Endothelial cell of umbilical vein (primary cell): Measurements from ENCODE around the gene CTSD. TPM values are rescaled to one million over a fixed set of nuclear protein-coding genes. Genes with fewer than 3 reads are reported as not detected.

Experiments
- BruUV-seq: library from RNA; stranded (reverse); fragments of 400-500 nt; replicated peaks from 2 replicates; lab custom pipeline; 2021; lab: Mats Ljungman, UMichigan
- CTCF ChIA-PET: fragments of 300-600, 350-600 bp; sonication (Branson Sonifier 250); formaldehyde crosslinking; loops from one replicate; lab custom pipeline; 2021; ENCODE audit warnings: antibody characterized with exemption, inconsistent platforms; lab: Charles Lee
- POLR2A ChIA-PET: fragments of 300-600, 350-600 bp; sonication (Branson Sonifier 250); formaldehyde crosslinking; loops from one replicate; lab custom pipeline; 2021; ENCODE audit warnings: antibody characterized with exemption, inconsistent platforms; lab: Charles Lee
- DNase-seq: peaks from one replicate; pipeline ENCODE4 v3.0.0-alpha.2; 2011; ENCODE audit warnings: low read depth, low spot score
- FAIRE-seq: peaks from 2 replicates; lab custom pipeline; 2011; peaks lifted over from hg19 to GRCh38; lab: Jason Lieb, UNC
- H2AFZ ChIP-seq: 2 replicates; pipeline ENCODE4 v1.6.0; 2012; ENCODE audit warnings: low read depth, low read length, control low read depth, inconsistent platforms
- H3K27ac ChIP-seq: 2 replicates; pipeline ENCODE4 v1.5.1; 2011; ENCODE audit warnings: low read depth, mild to moderate bottlenecking, control low read depth, low read length, moderate library complexity; ENCODE audit not compliant: insufficient read depth
- H3K27me3 ChIP-seq, 2 experiments: 2 replicates each; pipeline versions ENCODE4 v1.6.0 to v1.6.1; 2011; ENCODE audit warnings: low read length in 2 of 2, mixed read lengths in 1 of 2; ENCODE audit not compliant: control insufficient read depth in 2 of 2, insufficient read depth in 2 of 2
- H3K36me3 ChIP-seq, 2 experiments: 2 replicates in 1 of 2; 3 replicates in 1 of 2; pipeline ENCODE4 v1.5.1; 2011; ENCODE audit warnings: low read length in 2 of 2, mild to moderate bottlenecking in 1 of 2, moderate library complexity in 1 of 2; ENCODE audit not compliant: control insufficient read depth in 2 of 2, insufficient read depth in 2 of 2; ENCODE audit errors: extremely low read depth in 1 of 2
- H3K4me1 ChIP-seq: 3 replicates; pipeline ENCODE4 v1.5.1; 2011; ENCODE audit warnings: mild to moderate bottlenecking, low read length; ENCODE audit not compliant: control insufficient read depth, insufficient read depth; ENCODE audit errors: extremely low read depth
- H3K4me2 ChIP-seq: 2 replicates; pipeline ENCODE4 v1.6.1; 2011; ENCODE audit warnings: low read length, control low read depth, mixed read lengths; ENCODE audit not compliant: insufficient read depth
- H3K4me3 ChIP-seq, 3 experiments: fragments of 200-600 bp in 1 of 3; sonication (generic), shearing (Covaris generic) in 1 of 3; replicated peaks in 1 of 3; 2 replicates each; pipeline ENCODE4 v1.5.1; 2011 to 2016; ENCODE audit warnings: control low read depth in 3 of 3, low read length in 3 of 3, mild to moderate bottlenecking in 2 of 3, inconsistent platforms in 1 of 3, low read depth in 1 of 3, moderate library complexity in 1 of 3; ENCODE audit not compliant: insufficient read depth in 1 of 3
- H3K79me2 ChIP-seq: 2 replicates; pipeline ENCODE4 v1.6.0; 2012; ENCODE audit warnings: low read length, inconsistent platforms; ENCODE audit not compliant: control insufficient read depth, insufficient read depth
- H3K9ac ChIP-seq: replicated peaks from 2 replicates; pipeline ENCODE3; 2011; ENCODE audit warnings: low read length, control low read depth; ENCODE audit not compliant: insufficient read depth; ENCODE audit errors: extremely low read depth
- H3K9me1 ChIP-seq: replicated peaks from 3 replicates; pipeline ENCODE4 v1.6.0; 2011; ENCODE audit warnings: mild to moderate bottlenecking, low read length; ENCODE audit not compliant: control insufficient read depth, insufficient read depth; ENCODE audit errors: extremely low read depth
- H3K9me3 ChIP-seq: replicated peaks from 2 replicates; pipeline ENCODE4 v1.5.1; 2012; ENCODE audit warnings: low read length, inconsistent platforms; ENCODE audit not compliant: control insufficient read depth, insufficient read depth
- H4K20me1 ChIP-seq: replicated peaks from 2 replicates; pipeline ENCODE3; 2011; ENCODE audit warnings: mild to moderate bottlenecking, low read length; ENCODE audit not compliant: control insufficient read depth, insufficient read depth; ENCODE audit errors: extremely low read depth
- EZH2 ChIP-seq: IDR thresholded peaks from 2 replicates; pipeline ENCODE4 v1.6.1; 2012; ENCODE audit warnings: borderline replicate concordance, low read depth, mild to moderate bottlenecking, moderate library complexity, low read length, inconsistent platforms; ENCODE audit not compliant: severe bottlenecking
- GATA2 ChIP-seq: IDR thresholded peaks from 2 replicates; pipeline ENCODE4 v1.7.0; 2011; ENCODE audit warnings: low read depth, mild to moderate bottlenecking, moderate library complexity, mixed read lengths, low read length; ENCODE audit not compliant: insufficient read length, insufficient read depth
- MAX ChIP-seq: IDR thresholded peaks from 2 replicates; pipeline ENCODE4 v1.6.1; 2011; ENCODE audit not compliant: insufficient read depth, insufficient read length
- MYC ChIP-seq: IDR thresholded peaks from one replicate; pipeline ENCODE4 v1.6.1; 2011; ENCODE audit warnings: mild to moderate bottlenecking, low read depth, low read length
- dilution Hi-C: fragments of 300-500 bp; cut with MboI; formaldehyde crosslinking; loops from one replicate; pipeline ENCODE4 v1.15.0; 2019; ENCODE audit warnings: low sequenced_read_pairs; ENCODE audit not compliant: extremely low pct_ligation_motif_present
- intact Hi-C: fragments of 100-400 bp; cut with micrococcal nuclease; formaldehyde crosslinking; loops from one replicate; pipeline ENCODE4 v1.10.0; 2022
- polyA plus RNA-seq, 4 experiments: library from polyadenylated mRNA; depleted of rRNA in 3 of 4; stranded (reverse) in 3 of 4; unstranded in 1 of 4; fragments of >200 nt; gene quantifications; 2 replicates each; pipeline versions ENCODE4 v1.2.1 to v1.2.3, GENCODE V29; 2011 to 2012; ENCODE audit warnings: missing spikeins in 1 of 4
- total RNA-seq: library from RNA; stranded (reverse); gene quantifications from 2 replicates; pipeline ENCODE4 v1.2.3, GENCODE V29; 2021

CTSD gene
- total and polyA plus RNA-seq, 2 donors (not counting 3 experiments of a cell fraction or from before 2014, with no cell fraction given) = 215 to 248 TPM

GRCh38 chr11:1737080-1737757, 26.5 kb downstream of the CTSD start:
- dilution Hi-C loops (no loop called here), intact Hi-C loops (no loop called here)
- no peak overlapping the region for H2AFZ ChIP-seq
- no peaks in the 10 kb centered on the region for H3K9me3 ChIP-seq
- no peaks in the 10 kb centered on the region for H3K79me2 ChIP-seq
- no peak overlapping the region for H3K4me3 ChIP-seq
- ChIA-PET POLR2A (no interaction called here), CTCF (interaction anchor here (1.3 kb wide), 1 partner anchor 13 kb away, joined by 3 read pairs; no protein-coding TSS in a partner anchor)
- no peaks in the 10 kb centered on the region for H4K20me1 ChIP-seq
- BruUV-seq = no TSS peak
- H3K36me3 ChIP-seq = no peaks in the 10 kb centered on the region
- FAIRE-seq (no peak), DNase-seq (no peak)
- no peak overlapping the region for H3K27ac ChIP-seq
- no peak overlapping the region for H3K9ac ChIP-seq
- no peaks in the 10 kb centered on the region for H3K27me3 ChIP-seq
- no peaks in the 10 kb centered on the region for H3K4me1 ChIP-seq
- no peak overlapping the region for H3K4me2 ChIP-seq
- no peak for TF ChIP-seq MAX
- no peak for TF ChIP-seq MYC
- TF ChIP-seq EZH2 = no peak
- TF ChIP-seq GATA2 = no peak
- H3K9me1 ChIP-seq = no peaks in the 10 kb centered on the region

- FAIRE-seq = no peak
These were observed 27.2 kb downstream of the CTSD start for GRCh38 chr11:1736447-1736992.

More at GRCh38 chr11:1736447-1736992, 27.2 kb downstream of the CTSD start:
- Histone ChIP-seq H4K20me1 (no peaks in the 10 kb centered on the region), H3K79me2 (no peaks in the 10 kb centered on the region), H3K9ac (no peak overlapping the region), H3K4me2 (no peak overlapping the region), H3K4me1 (no peaks in the 10 kb centered on the region), H3K9me3 (no peaks in the 10 kb centered on the region), H3K36me3 (no peaks in the 10 kb centered on the region), H3K27me3 (no peaks in the 10 kb centered on the region), H3K27ac (no peak overlapping the region), H3K4me3 (no peak overlapping the region), H2AFZ (no peak overlapping the region), H3K9me1 (no peaks in the 10 kb centered on the region)
- no peak for TF ChIP-seq MYC
- no TSS peak for BruUV-seq
- ChIA-PET CTCF (interaction anchor here (1.3 kb wide), 1 partner anchor 12 kb away, joined by 3 read pairs; no protein-coding TSS in a partner anchor), POLR2A (no interaction called here)
- dilution Hi-C loops (no loop called here), intact Hi-C loops (no loop called here)
- no peak for DNase-seq
